Measurements from ENCODE around the gene MYH15. TPM values are rescaled to one million over a fixed set of nuclear protein-coding genes. Genes with fewer than 3 reads are reported as not detected.

The MYH15 gene
- total RNA-seq, 1 experiment from 2014 or later: 1.2 TPM

DNA sequence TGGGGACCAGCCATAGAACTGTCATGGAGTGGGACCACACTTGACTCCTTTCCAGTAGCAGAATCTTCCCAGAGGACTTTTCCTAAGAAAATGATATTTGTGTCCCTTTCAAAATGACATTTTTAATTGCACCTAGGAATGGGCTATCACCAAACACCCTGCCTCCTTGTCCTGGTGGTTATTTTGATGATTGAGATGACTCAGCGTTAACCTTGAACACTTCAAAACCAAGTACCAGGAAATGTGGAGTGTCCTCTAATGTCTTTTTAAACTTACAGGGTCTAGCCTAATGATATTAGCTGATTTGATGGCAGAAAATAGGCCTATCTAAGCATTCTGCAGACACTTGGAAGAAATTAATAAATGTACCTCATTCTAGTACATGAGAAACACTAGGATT, 123.3 kb downstream of the MYH15 start:
- Histone ChIP-seq H3K36me3 (ENCODE audit: control insufficient read depth, insufficient read depth, low read length) (no peaks in the 10 kb centered on the region), H3K27ac (ENCODE audit: low read length) (no peak overlapping the region), H3K4me3 (ENCODE audit: low read depth in 2 of 2, low read length in 2 of 2) (no peak overlapping the region), H3K27me3 (ENCODE audit: control insufficient read depth, insufficient read depth, low read length) (no peaks in the 10 kb centered on the region), H3K4me1 (ENCODE audit: control insufficient read depth, insufficient read depth, low read length) (no peaks in the 10 kb centered on the region), H3K9me3 (ENCODE audit: control insufficient read depth, insufficient read depth, low read depth, low read length) (no peaks in the 10 kb centered on the region)
- CTCF ChIA-PET: no interaction called here
- intact Hi-C loops (cut with micrococcal nuclease; ENCODE audit: unreplicated experiment) (no loop called here), in situ Hi-C loops (cut with HindIII; ENCODE audit: low pct_unique_long_range_greater_than_20kb, low sequenced_read_pairs) (no loop called here)
- TF ChIP-seq, protein P1, sequence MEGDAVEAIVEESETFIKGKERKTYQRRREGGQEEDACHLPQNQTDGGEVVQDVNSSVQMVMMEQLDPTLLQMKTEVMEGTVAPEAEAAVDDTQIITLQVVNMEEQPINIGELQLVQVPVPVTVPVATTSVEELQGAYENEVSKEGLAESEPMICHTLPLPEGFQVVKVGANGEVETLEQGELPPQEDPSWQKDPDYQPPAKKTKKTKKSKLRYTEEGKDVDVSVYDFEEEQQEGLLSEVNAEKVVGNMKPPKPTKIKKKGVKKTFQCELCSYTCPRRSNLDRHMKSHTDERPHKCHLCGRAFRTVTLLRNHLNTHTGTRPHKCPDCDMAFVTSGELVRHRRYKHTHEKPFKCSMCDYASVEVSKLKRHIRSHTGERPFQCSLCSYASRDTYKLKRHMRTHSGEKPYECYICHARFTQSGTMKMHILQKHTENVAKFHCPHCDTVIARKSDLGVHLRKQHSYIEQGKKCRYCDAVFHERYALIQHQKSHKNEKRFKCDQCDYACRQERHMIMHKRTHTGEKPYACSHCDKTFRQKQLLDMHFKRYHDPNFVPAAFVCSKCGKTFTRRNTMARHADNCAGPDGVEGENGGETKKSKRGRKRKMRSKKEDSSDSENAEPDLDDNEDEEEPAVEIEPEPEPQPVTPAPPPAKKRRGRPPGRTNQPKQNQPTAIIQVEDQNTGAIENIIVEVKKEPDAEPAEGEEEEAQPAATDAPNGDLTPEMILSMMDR (IDR thresholded peaks at IDR 0.05): no peak
- TF ChIP-seq TCF7L2 (IDR thresholded peaks at IDR 0.05; ENCODE audit: low read depth, low read length) (no peak), POLR2AphosphoS5 (IDR thresholded peaks at IDR 0.05; ENCODE audit: low read depth, low read length) (no peak)
- no TSS peak for BruUV-seq (replicated peaks)
- DNase-seq (ENCODE audit: low read depth, low spot score) (no peak), ATAC-seq (no peak)
- POLR2A ChIA-PET: no interaction called here

DNA sequence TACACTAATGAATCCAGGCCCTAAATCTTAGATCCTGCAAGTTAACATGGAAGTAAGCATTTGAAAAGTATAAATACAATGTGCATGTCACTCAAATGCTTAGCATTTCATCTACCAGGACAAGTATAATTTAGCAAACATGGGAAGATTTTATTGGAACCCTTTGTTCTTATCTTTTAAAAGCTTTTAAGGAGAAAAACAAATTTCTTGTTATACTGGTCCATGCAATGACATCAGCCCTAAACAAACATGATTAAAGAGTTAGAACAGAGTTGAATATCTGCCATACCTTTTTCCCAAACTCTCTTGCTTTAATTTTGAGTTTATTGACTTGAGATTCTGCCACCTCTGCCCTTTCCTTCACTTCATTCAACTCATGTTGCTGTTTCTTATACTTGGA, 127.1 kb downstream of the MYH15 start:
- Histone ChIP-seq H3K9me3 (ENCODE audit: control insufficient read depth, insufficient read depth, low read depth, low read length) (no peaks in the 10 kb centered on the region), H3K4me1 (ENCODE audit: control insufficient read depth, insufficient read depth, low read length) (no peaks in the 10 kb centered on the region), H3K4me3 (ENCODE audit: low read depth in 2 of 2, low read length in 2 of 2) (no peak overlapping the region), H3K36me3 (ENCODE audit: control insufficient read depth, insufficient read depth, low read length) (no peaks in the 10 kb centered on the region), H3K27ac (ENCODE audit: low read length) (no peak overlapping the region), H3K27me3 (ENCODE audit: control insufficient read depth, insufficient read depth, low read length) (no peaks in the 10 kb centered on the region)
- CTCF ChIA-PET: no interaction called here
- TF ChIP-seq SIN3A (IDR thresholded peaks at IDR 0.05; ENCODE audit: borderline replicate concordance, insufficient read depth, low read depth, low read length) (no peak), TCF7L2 (IDR thresholded peaks at IDR 0.05; ENCODE audit: low read depth, low read length) (no peak)
- TF ChIP-seq, protein P2, sequence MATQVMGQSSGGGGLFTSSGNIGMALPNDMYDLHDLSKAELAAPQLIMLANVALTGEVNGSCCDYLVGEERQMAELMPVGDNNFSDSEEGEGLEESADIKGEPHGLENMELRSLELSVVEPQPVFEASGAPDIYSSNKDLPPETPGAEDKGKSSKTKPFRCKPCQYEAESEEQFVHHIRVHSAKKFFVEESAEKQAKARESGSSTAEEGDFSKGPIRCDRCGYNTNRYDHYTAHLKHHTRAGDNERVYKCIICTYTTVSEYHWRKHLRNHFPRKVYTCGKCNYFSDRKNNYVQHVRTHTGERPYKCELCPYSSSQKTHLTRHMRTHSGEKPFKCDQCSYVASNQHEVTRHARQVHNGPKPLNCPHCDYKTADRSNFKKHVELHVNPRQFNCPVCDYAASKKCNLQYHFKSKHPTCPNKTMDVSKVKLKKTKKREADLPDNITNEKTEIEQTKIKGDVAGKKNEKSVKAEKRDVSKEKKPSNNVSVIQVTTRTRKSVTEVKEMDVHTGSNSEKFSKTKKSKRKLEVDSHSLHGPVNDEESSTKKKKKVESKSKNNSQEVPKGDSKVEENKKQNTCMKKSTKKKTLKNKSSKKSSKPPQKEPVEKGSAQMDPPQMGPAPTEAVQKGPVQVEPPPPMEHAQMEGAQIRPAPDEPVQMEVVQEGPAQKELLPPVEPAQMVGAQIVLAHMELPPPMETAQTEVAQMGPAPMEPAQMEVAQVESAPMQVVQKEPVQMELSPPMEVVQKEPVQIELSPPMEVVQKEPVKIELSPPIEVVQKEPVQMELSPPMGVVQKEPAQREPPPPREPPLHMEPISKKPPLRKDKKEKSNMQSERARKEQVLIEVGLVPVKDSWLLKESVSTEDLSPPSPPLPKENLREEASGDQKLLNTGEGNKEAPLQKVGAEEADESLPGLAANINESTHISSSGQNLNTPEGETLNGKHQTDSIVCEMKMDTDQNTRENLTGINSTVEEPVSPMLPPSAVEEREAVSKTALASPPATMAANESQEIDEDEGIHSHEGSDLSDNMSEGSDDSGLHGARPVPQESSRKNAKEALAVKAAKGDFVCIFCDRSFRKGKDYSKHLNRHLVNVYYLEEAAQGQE (IDR thresholded peaks at IDR 0.05; ENCODE audit: insufficient read depth in 1 of 2, low read depth in 2 of 2, low read length in 1 of 2): no peak
- intact Hi-C loops (cut with micrococcal nuclease; ENCODE audit: unreplicated experiment): no loop called here
- in situ Hi-C loops (cut with HindIII; ENCODE audit: low pct_unique_long_range_greater_than_20kb, low sequenced_read_pairs): no loop called here
- BruUV-seq (replicated peaks): no TSS peak
- DNase-seq (ENCODE audit: low read depth, low spot score) (no peak), ATAC-seq (no peak)
- POLR2A ChIA-PET: no interaction called here

DNA sequence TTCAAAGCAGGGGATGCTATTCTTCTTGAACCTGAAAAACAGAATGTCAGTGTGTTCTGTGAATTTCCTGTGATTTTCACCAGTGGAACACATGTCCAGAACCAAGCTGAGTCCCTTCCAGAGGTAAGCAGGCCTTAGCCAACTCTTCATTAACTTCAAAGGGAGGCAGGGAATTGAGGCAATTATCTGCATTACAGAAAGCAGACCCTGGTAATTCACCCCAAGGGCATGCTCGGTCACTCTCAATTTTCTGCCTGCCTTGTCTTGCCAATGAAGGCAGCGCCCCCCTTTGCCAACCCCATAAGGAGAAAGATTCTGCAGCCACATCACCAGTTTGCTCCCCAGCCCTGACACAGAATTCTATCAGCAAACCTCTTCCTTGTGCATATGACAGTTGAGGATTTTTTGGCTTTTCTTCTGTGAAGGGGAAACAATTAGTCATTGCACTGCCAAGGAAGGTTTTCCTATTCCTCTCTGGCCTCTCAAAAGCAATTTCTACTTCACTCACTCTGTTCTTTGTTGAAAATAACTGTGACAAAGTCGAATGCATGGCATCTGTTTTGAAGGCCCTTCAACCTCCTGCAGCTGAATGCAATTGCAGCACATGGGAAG, 128.8 kb downstream of the MYH15 start:
- Histone ChIP-seq H3K27ac (ENCODE audit: low read length) (no peak overlapping the region), H3K27me3 (ENCODE audit: control insufficient read depth, insufficient read depth, low read length) (no peaks in the 10 kb centered on the region), H3K4me1 (ENCODE audit: control insufficient read depth, insufficient read depth, low read length) (no peaks in the 10 kb centered on the region), H3K9me3 (ENCODE audit: control insufficient read depth, insufficient read depth, low read depth, low read length) (no peaks in the 10 kb centered on the region), H3K4me3 (ENCODE audit: low read depth in 2 of 2, low read length in 2 of 2) (no peak overlapping the region), H3K36me3 (ENCODE audit: control insufficient read depth, insufficient read depth, low read length) (no peaks in the 10 kb centered on the region)
- POLR2A ChIA-PET: no interaction called here
- in situ Hi-C loops (cut with HindIII; ENCODE audit: low pct_unique_long_range_greater_than_20kb, low sequenced_read_pairs) (no loop called here), intact Hi-C loops (cut with micrococcal nuclease; ENCODE audit: unreplicated experiment) (no loop called here)
- DNase-seq (ENCODE audit: low read depth, low spot score) (no peak), ATAC-seq (no peak)
- TF ChIP-seq, protein P2 (IDR thresholded peaks at IDR 0.05; ENCODE audit: insufficient read depth in 1 of 2, low read depth in 2 of 2, low read length in 1 of 2): no peak
- no peak for TF ChIP-seq TCF7L2 (IDR thresholded peaks at IDR 0.05; ENCODE audit: low read depth, low read length)
- TF ChIP-seq, protein P1 (IDR thresholded peaks at IDR 0.05): no peak
- TF ChIP-seq SIN3A (IDR thresholded peaks at IDR 0.05; ENCODE audit: borderline replicate concordance, insufficient read depth, low read depth, low read length): no peak
- no peak for TF ChIP-seq POLR2AphosphoS5 (IDR thresholded peaks at IDR 0.05; ENCODE audit: low read depth, low read length)
- CTCF ChIA-PET: no interaction called here
- BruUV-seq (replicated peaks): no TSS peak
